ENCODE results near the gene SWSAP1. TPM values are rescaled to one million over a fixed set of nuclear protein-coding genes. Genes with fewer than 3 reads are reported as not detected.

The SWSAP1 gene
- total and polyA plus RNA-seq, 2 of the 4 experiments (the other 2 are of a cell fraction) = 0.36 to 1.6 TPM

DNA sequence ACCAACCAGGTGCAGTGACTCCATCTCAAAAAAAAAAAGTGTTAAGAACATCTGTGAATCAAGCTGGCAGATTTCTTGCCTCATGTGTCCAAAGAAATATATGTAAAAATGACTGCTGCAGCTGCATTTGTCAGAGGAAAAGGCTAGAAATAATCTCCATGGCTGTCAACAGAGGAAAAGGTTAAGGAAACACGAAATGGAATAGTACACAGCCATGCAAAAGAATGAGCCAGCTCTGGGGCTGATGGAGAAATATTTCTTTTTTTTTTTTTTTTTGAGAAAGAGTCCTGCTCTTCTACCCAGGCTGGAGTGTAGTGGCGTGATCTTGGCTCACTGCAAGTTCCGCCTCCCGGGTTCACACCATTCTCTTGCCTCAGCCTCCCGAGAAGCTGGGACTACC lies 41.6 kb upstream of the SWSAP1 start:
- DNase-seq (no peak), ATAC-seq (ENCODE audit: low read depth) (no peak)
- Histone ChIP-seq H4K20me1 (ENCODE audit: insufficient read depth, low read length) (no peaks in the 10 kb centered on the region), H2BK5ac (ENCODE audit: low read depth, low read length, poor library complexity, severe bottlenecking) (no peak overlapping the region), H3K27me3 (ENCODE audit: control insufficient read depth, insufficient read depth, low read length) (no peaks in the 10 kb centered on the region), H3K4me3 (ENCODE audit: insufficient read depth, low read depth, low read length) (no peak overlapping the region), H2AK5ac (ENCODE audit: low read depth, low read length) (no peak overlapping the region), H2BK20ac (ENCODE audit: low read depth, low read length) (no peak overlapping the region), H4K5ac (ENCODE audit: low read depth, low read length) (no peak overlapping the region), H3K9ac (ENCODE audit: low read depth, low read length) (no peak overlapping the region), H2BK120ac (ENCODE audit: low read depth, low read length) (no peak overlapping the region), H3K36me3 (ENCODE audit: control insufficient read depth, insufficient read depth, low read length) (peaks cover 23% of the 10 kb centered on the region), H3K4me1 (ENCODE audit: control insufficient read depth, insufficient read depth, low read length) (no peaks in the 10 kb centered on the region), H4K91ac (ENCODE audit: insufficient read depth, low read depth, low read length) (no peak overlapping the region), H3K79me1 (ENCODE audit: low read depth in 1 of 2, low read length in 2 of 2) (no peaks in the 10 kb centered on the region), H4K8ac (ENCODE audit: low read depth in 2 of 2, low read length in 2 of 2) (no peak overlapping the region), H3K4me2 (ENCODE audit: low read depth, low read length) (no peak overlapping the region), H2BK15ac (ENCODE audit: low read depth, low read length) (no peak overlapping the region), H2AK9ac (replicated peaks; ENCODE audit: low read depth, low read length, poor library complexity) (no peak overlapping the region), H3K9me3 (ENCODE audit: control insufficient read depth, insufficient read depth, low read length) (no peaks in the 10 kb centered on the region), H3K56ac (ENCODE audit: extremely low read depth, insufficient read depth, low read length) (no peak overlapping the region), H3K27ac (ENCODE audit: insufficient read depth, low read length) (no peak overlapping the region), H3K9me1 (ENCODE audit: insufficient read depth, low read length) (0 out of 2 replicates have a peak, but pooled peaks cover 3% of the 10 kb centered on the region), H3K23ac (ENCODE audit: low read depth, low read length) (no peak overlapping the region), H2AFZ (replicated peaks; ENCODE audit: low read length, poor library complexity) (no peak overlapping the region), H3K14ac (replicated peaks; ENCODE audit: low read depth, low read length) (no peak overlapping the region), H3K4ac (ENCODE audit: low read depth, low read length) (no peak overlapping the region), H3K18ac (ENCODE audit: low read depth, low read length) (no peak overlapping the region)
- TF ChIP-seq USF2 (IDR thresholded peaks at IDR 0.05; ENCODE audit: low read depth, low read length) = no peak
- no peak for TF ChIP-seq FOS (IDR thresholded peaks at IDR 0.05; ENCODE audit: low read depth, low read length)
- TF ChIP-seq CTCF (conservative IDR thresholded peaks at IDR 0.05; ENCODE audit: low read depth, low read length) = no peak
- TF ChIP-seq CEBPB (IDR thresholded peaks at IDR 0.05; ENCODE audit: low read depth, low read length) = no peak
- TF ChIP-seq MAFK (IDR thresholded peaks at IDR 0.05; ENCODE audit: low read depth, low read length) = no peak
- TF ChIP-seq SMC3 (IDR thresholded peaks at IDR 0.05; ENCODE audit: low read depth, low read length) = no peak
- no peak for TF ChIP-seq MXI1 (IDR thresholded peaks at IDR 0.05; ENCODE audit: borderline replicate concordance, low read depth, low read length)
- no peak for TF ChIP-seq ELK1 (IDR thresholded peaks at IDR 0.05; ENCODE audit: borderline replicate concordance, low read depth, low read length)
- TF ChIP-seq POLR2A (IDR thresholded peaks at IDR 0.05; ENCODE audit: low read depth, low read length) = no peak
- no peak for TF ChIP-seq NFE2L2 (IDR thresholded peaks at IDR 0.05; ENCODE audit: low read depth, low read length)
- TF ChIP-seq RFX5 (IDR thresholded peaks at IDR 0.05; ENCODE audit: low read depth, low read length) = no peak
- TF ChIP-seq RCOR1 (IDR thresholded peaks at IDR 0.05; ENCODE audit: insufficient replicate concordance, low read length) = no peak
- intact Hi-C loops (cut with micrococcal nuclease) = no loop called here
- in situ Hi-C loops (cut with MboI; ENCODE audit: low sequenced_read_pairs) = no loop called here
- BruUV-seq (replicated peaks) = no TSS peak
- WGBS, 2 experiments (ENCODE audit: extremely low coverage in 2 of 2, insufficient read length in 1 of 2) = no CpG with 5 or more reads among the region's 5 CpGs
- ChIA-PET CTCF (interaction anchor here (0.8 kb wide), 1 partner anchor 39 kb away, joined by 4 read pairs; no protein-coding TSS in a partner anchor), POLR2A (ENCODE audit: unreplicated experiment) (no interaction called here)
- dilution Hi-C loops (cut with HindIII; ENCODE audit: low sequenced_read_pairs, unreplicated experiment) = no loop called here

Data from IMR-90 (cell line).